Activated naive CD4-positive, alpha-beta T cell treated with anti-CD3 and anti-CD28 coated beads, Interleukin-2, amount 50 U/mL, for 24 hours (primary cell): Measurements from ENCODE around the gene NADK2.

ENCODE experiments used
- H3K27ac Mint-ChIP-seq: one replicate; pipeline ENCODE4 v1.8.0; 2021; ENCODE audit warnings: mild to moderate bottlenecking, mixed read lengths
- H3K27me3 Mint-ChIP-seq: one replicate; pipeline ENCODE4 v1.8.0; 2021; ENCODE audit warnings: mixed read lengths
- H3K36me3 Mint-ChIP-seq: one replicate; pipeline ENCODE4 v1.8.0; 2021; ENCODE audit warnings: mixed read lengths
- H3K4me1 Mint-ChIP-seq: one replicate; pipeline ENCODE4 v1.8.0; 2021; ENCODE audit warnings: mixed read lengths
- H3K4me3 Mint-ChIP-seq: one replicate; pipeline ENCODE4 v1.8.0; 2021; ENCODE audit warnings: mild to moderate bottlenecking, mixed read lengths
- H3K9me3 Mint-ChIP-seq: one replicate; pipeline ENCODE4 v1.8.0; 2021; ENCODE audit warnings: mixed read lengths

Gene NADK2

GRCh38 chr5:36236801-36237200 is 4.9 kb downstream of the NADK2 start:
- Mint-ChIP-seq H3K36me3 (no peaks in the 10 kb centered on the region), H3K4me3 (no peak overlapping the region), H3K9me3 (no peaks in the 10 kb centered on the region), H3K27ac (no peak overlapping the region), H3K27me3 (no peaks in the 10 kb centered on the region), H3K4me1 (peaks cover 51% of the 10 kb centered on the region)

GRCh38 chr5:36232533-36232932 is 9.2 kb downstream of the NADK2 start:
- no peaks in the 10 kb centered on the region for H3K9me3 Mint-ChIP-seq
- peaks cover 22% of the 10 kb centered on the region for H3K4me1 Mint-ChIP-seq
- no peaks in the 10 kb centered on the region for H3K36me3 Mint-ChIP-seq
- no peak overlapping the region for H3K4me3 Mint-ChIP-seq
- H3K27me3 Mint-ChIP-seq: no peaks in the 10 kb centered on the region
- H3K27ac Mint-ChIP-seq: no peak overlapping the region

- Mint-ChIP-seq H3K27ac (no peak overlapping the region), H3K9me3 (no peaks in the 10 kb centered on the region), H3K27me3 (no peaks in the 10 kb centered on the region)
Observed at GRCh38 chr5:36230151-36230790, 11.5 kb downstream of the NADK2 start.

GRCh38 chr5:36228505-36228904 is 13.2 kb downstream of the NADK2 start:
- H3K4me1 Mint-ChIP-seq: peaks cover 9% of the 10 kb centered on the region
- no peaks in the 10 kb centered on the region for H3K27me3 Mint-ChIP-seq
- no peaks in the 10 kb centered on the region for H3K9me3 Mint-ChIP-seq
- no peak overlapping the region for H3K4me3 Mint-ChIP-seq
- no peak overlapping the region for H3K27ac Mint-ChIP-seq
- peaks cover 13% of the 10 kb centered on the region for H3K36me3 Mint-ChIP-seq

More at GRCh38 chr5:36230151-36230790, 11.5 kb downstream of the NADK2 start:
- peaks cover 9% of the 10 kb centered on the region for H3K4me1 Mint-ChIP-seq
- H3K36me3 Mint-ChIP-seq: peaks cover 7% of the 10 kb centered on the region
- H3K4me3 Mint-ChIP-seq: no peak overlapping the region

GRCh38 chr5:36227046-36227445 is 14.7 kb downstream of the NADK2 start:
- Mint-ChIP-seq H3K4me1 (no peaks in the 10 kb centered on the region), H3K27me3 (no peaks in the 10 kb centered on the region), H3K27ac (no peak overlapping the region), H3K4me3 (no peak overlapping the region), H3K36me3 (peaks cover 13% of the 10 kb centered on the region), H3K9me3 (no peaks in the 10 kb centered on the region)

- Mint-ChIP-seq H3K27me3 (no peaks in the 10 kb centered on the region), H3K4me3 (no peak overlapping the region), H3K9me3 (no peaks in the 10 kb centered on the region), H3K4me1 (no peaks in the 10 kb centered on the region), H3K36me3 (peaks cover 16% of the 10 kb centered on the region), H3K27ac (no peak overlapping the region)
Observed at GRCh38 chr5:36222620-36223019, 19.1 kb downstream of the NADK2 start.

- H3K9me3 Mint-ChIP-seq: no peaks in the 10 kb centered on the region
- H3K27me3 Mint-ChIP-seq: no peaks in the 10 kb centered on the region
- no peaks in the 10 kb centered on the region for H3K4me1 Mint-ChIP-seq
- no peak overlapping the region for H3K4me3 Mint-ChIP-seq
- no peak overlapping the region for H3K27ac Mint-ChIP-seq
- H3K36me3 Mint-ChIP-seq: peaks cover 6% of the 10 kb centered on the region
Observed at GRCh38 chr5:36217988-36218387, 23.7 kb downstream of the NADK2 start.

GRCh38 chr5:36217567-36217966 is 24.2 kb downstream of the NADK2 start:
- Mint-ChIP-seq H3K4me1 (no peaks in the 10 kb centered on the region), H3K9me3 (no peaks in the 10 kb centered on the region), H3K4me3 (no peak overlapping the region), H3K27ac (no peak overlapping the region), H3K36me3 (peaks cover 10% of the 10 kb centered on the region), H3K27me3 (no peaks in the 10 kb centered on the region)

GRCh38 chr5:36215910-36216309 is 25.8 kb downstream of the NADK2 start:
- H3K27me3 Mint-ChIP-seq: no peaks in the 10 kb centered on the region
- no peaks in the 10 kb centered on the region for H3K4me1 Mint-ChIP-seq
- H3K27ac Mint-ChIP-seq: no peak overlapping the region
- peaks cover 11% of the 10 kb centered on the region for H3K36me3 Mint-ChIP-seq
- no peaks in the 10 kb centered on the region for H3K9me3 Mint-ChIP-seq
- no peak overlapping the region for H3K4me3 Mint-ChIP-seq

- Mint-ChIP-seq H3K4me1 (no peaks in the 10 kb centered on the region), H3K27me3 (no peaks in the 10 kb centered on the region), H3K4me3 (no peak overlapping the region), H3K36me3 (peaks cover 8% of the 10 kb centered on the region), H3K9me3 (no peaks in the 10 kb centered on the region), H3K27ac (no peak overlapping the region)
Observed at GRCh38 chr5:36214436-36214835, 27.3 kb downstream of the NADK2 start.

GRCh38 chr5:36209664-36210063 is 32.1 kb downstream of the NADK2 start:
- no peaks in the 10 kb centered on the region for H3K4me1 Mint-ChIP-seq
- no peaks in the 10 kb centered on the region for H3K27me3 Mint-ChIP-seq
- no peak overlapping the region for H3K4me3 Mint-ChIP-seq
- H3K36me3 Mint-ChIP-seq: peaks cover 20% of the 10 kb centered on the region
- H3K9me3 Mint-ChIP-seq: no peaks in the 10 kb centered on the region
- H3K27ac Mint-ChIP-seq: no peak overlapping the region

- no peaks in the 10 kb centered on the region for H3K4me1 Mint-ChIP-seq
Observed at GRCh38 chr5:36208786-36209185, 32.9 kb downstream of the NADK2 start.

GRCh38 chr5:36206913-36207312 is 34.8 kb downstream of the NADK2 start:
- Mint-ChIP-seq H3K4me1 (no peaks in the 10 kb centered on the region), H3K4me3 (no peak overlapping the region), H3K36me3 (peaks cover 19% of the 10 kb centered on the region), H3K27me3 (no peaks in the 10 kb centered on the region), H3K27ac (no peak overlapping the region), H3K9me3 (no peaks in the 10 kb centered on the region)

More at GRCh38 chr5:36208786-36209185, 32.9 kb downstream of the NADK2 start:
- Mint-ChIP-seq H3K4me3 (no peak overlapping the region), H3K36me3 (peaks cover 21% of the 10 kb centered on the region), H3K9me3 (no peaks in the 10 kb centered on the region), H3K27me3 (no peaks in the 10 kb centered on the region), H3K27ac (no peak overlapping the region)

GRCh38 chr5:36205329-36205728 is 36.4 kb downstream of the NADK2 start:
- H3K9me3 Mint-ChIP-seq: no peaks in the 10 kb centered on the region
- H3K27ac Mint-ChIP-seq: no peak overlapping the region
- no peaks in the 10 kb centered on the region for H3K4me1 Mint-ChIP-seq
- no peak overlapping the region for H3K4me3 Mint-ChIP-seq
- peaks cover 19% of the 10 kb centered on the region for H3K36me3 Mint-ChIP-seq
- no peaks in the 10 kb centered on the region for H3K27me3 Mint-ChIP-seq

- Mint-ChIP-seq H3K36me3 (peaks cover 19% of the 10 kb centered on the region), H3K27me3 (no peaks in the 10 kb centered on the region), H3K9me3 (no peaks in the 10 kb centered on the region), H3K4me3 (no peak overlapping the region), H3K4me1 (no peaks in the 10 kb centered on the region), H3K27ac (no peak overlapping the region)
Observed at GRCh38 chr5:36202521-36202961, 39.2 kb downstream of the NADK2 start.

- no peak overlapping the region for H3K27ac Mint-ChIP-seq
- no peaks in the 10 kb centered on the region for H3K4me1 Mint-ChIP-seq
- H3K27me3 Mint-ChIP-seq: no peaks in the 10 kb centered on the region
- H3K36me3 Mint-ChIP-seq: peaks cover 18% of the 10 kb centered on the region
- H3K4me3 Mint-ChIP-seq: no peak overlapping the region
- H3K9me3 Mint-ChIP-seq: no peaks in the 10 kb centered on the region
Observed at GRCh38 chr5:36200513-36200912, 41.2 kb downstream of the NADK2 start.

GRCh38 chr5:36199620-36200019 is 42.1 kb downstream of the NADK2 start:
- H3K27ac Mint-ChIP-seq: no peak overlapping the region
- H3K36me3 Mint-ChIP-seq: peaks cover 18% of the 10 kb centered on the region
- no peak overlapping the region for H3K4me3 Mint-ChIP-seq
- H3K9me3 Mint-ChIP-seq: no peaks in the 10 kb centered on the region
- H3K27me3 Mint-ChIP-seq: no peaks in the 10 kb centered on the region
- H3K4me1 Mint-ChIP-seq: no peaks in the 10 kb centered on the region
